Amygdala (tissue), 56 donors: Measurements from ENCODE around the gene KCNMA1.

Experiments used
- DNase-seq, 56 donors: peaks; one replicate each; lab custom pipeline; 2025; lab: John Stamatoyannopoulos, UW

KCNMA1 gene

GRCh38 chr10:77410523-77410922 lies 227.1 kb downstream of the KCNMA1 start:
- DNase-seq = no peak

GRCh38 chr10:77409697-77410471 lies 227.7 kb downstream of the KCNMA1 start:
- DNase-seq = no peak

GRCh38 chr10:77408259-77408658 lies 229.3 kb downstream of the KCNMA1 start:
- no peak for DNase-seq

- no peak for DNase-seq
Observed at GRCh38 chr10:77406764-77407430, 230.7 kb downstream of the KCNMA1 start.

- DNase-seq = peak in 12 of 56 donors; percentile 13 to 57 (median 27)
Observed at GRCh38 chr10:77405771-77406241, 231.8 kb downstream of the KCNMA1 start.

GRCh38 chr10:77404810-77405209 lies 232.8 kb downstream of the KCNMA1 start:
- DNase-seq = no peak

GRCh38 chr10:77403761-77404160 lies 233.8 kb downstream of the KCNMA1 start:
- DNase-seq = no peak

GRCh38 chr10:77401683-77402082 lies 235.9 kb downstream of the KCNMA1 start:
- no peak for DNase-seq

- DNase-seq = no peak
Observed at GRCh38 chr10:77400033-77400432, 237.6 kb downstream of the KCNMA1 start.

GRCh38 chr10:77398986-77399755 lies 238.4 kb downstream of the KCNMA1 start:
- DNase-seq = no peak

- DNase-seq = no peak
Observed at GRCh38 chr10:77398558-77398957, 239.1 kb downstream of the KCNMA1 start.

GRCh38 chr10:77397103-77397502 lies 240.5 kb downstream of the KCNMA1 start:
- DNase-seq = no peak

- DNase-seq = no peak
Observed at GRCh38 chr10:77396290-77396689, 241.3 kb downstream of the KCNMA1 start.

- no peak for DNase-seq
Observed at GRCh38 chr10:77393821-77394501, 243.6 kb downstream of the KCNMA1 start.

GRCh38 chr10:77393411-77393810 lies 244.2 kb downstream of the KCNMA1 start:
- no peak for DNase-seq

- no peak for DNase-seq
Observed at GRCh38 chr10:77392851-77393250, 244.8 kb downstream of the KCNMA1 start.

- no peak for DNase-seq
Observed at GRCh38 chr10:77392236-77392721, 245.3 kb downstream of the KCNMA1 start.

GRCh38 chr10:77391605-77392235 lies 245.9 kb downstream of the KCNMA1 start:
- peak in 48 of 56 donors; percentile 14 to 78 (median 45) for DNase-seq

- DNase-seq = peak in 1 of 56 donors; percentile 10
Observed at GRCh38 chr10:77390481-77390891, 247.1 kb downstream of the KCNMA1 start.

GRCh38 chr10:77388571-77389100 lies 249.0 kb downstream of the KCNMA1 start:
- DNase-seq = no peak
